Measurements from ENCODE around the gene UBL5. TPM values are rescaled to one million over a fixed set of nuclear protein-coding genes. Genes with fewer than 3 reads are reported as not detected.

UBL5 gene
- total and polyA plus RNA-seq, 10 of the 15 experiments (the other 5 are each of a cell fraction or from before 2014, with no cell fraction given), result 297 to 897 (median 711) TPM

DNA sequence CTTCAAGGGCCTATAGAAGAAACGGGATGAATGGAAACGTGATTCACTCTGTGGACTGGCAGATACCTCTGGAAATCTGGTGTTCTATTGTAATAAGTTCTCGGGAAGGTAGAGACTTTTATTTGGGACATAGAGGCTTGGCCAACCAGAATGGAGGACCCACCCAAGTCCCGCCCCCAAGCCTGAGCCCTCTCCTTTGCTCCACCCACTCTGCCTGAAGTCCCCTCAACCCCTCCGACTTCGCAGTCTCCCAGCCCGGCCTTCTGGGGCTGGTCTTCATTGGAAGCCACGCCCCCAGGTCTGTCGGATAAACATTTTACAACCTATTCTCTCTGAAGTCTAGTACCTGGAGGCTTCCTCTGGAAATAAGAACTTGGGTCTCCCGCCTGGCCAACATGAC is 25.7 kb upstream of the UBL5 start (continued):
- no peak for TF ChIP-seq RELA (IDR thresholded peaks at IDR 0.05; ENCODE audit: borderline replicate concordance, partially characterized antibody)

DNA sequence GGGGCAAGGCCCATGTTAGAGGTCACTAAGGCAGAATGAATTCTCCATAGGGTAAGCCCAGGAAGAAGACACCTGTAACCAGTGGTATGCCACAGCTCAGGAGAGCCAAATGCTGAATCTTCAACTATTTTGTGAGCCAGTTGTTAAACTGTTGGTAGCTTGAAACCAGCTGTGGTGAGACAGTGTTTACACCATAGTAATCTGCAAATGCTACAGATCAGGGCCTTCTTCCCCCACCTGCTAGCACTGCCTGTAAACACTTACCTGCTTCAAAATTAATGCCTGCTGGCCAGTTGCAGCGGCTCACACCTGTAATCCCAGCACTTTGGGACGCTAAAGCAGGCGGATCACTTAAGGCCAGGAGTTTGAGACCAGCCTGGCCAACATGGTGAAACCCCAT is 20.9 kb upstream of the UBL5 start:
- in situ Hi-C loops (cut with MboI), result no loop called here
- CTCF ChIA-PET, result interaction anchor here (1.3 kb wide), 2 partner anchors 12 to 181 kb away, joined by 3 read pairs; partner anchors contain the start of gene FBXL12
- no TSS peak for BruUV-seq (replicated peaks)
- DNase-seq (ENCODE audit: low read depth, low spot score), result no peak
- FAIRE-seq, result no peak
- ATAC-seq, result no peak
- RAD21 ChIA-PET (ENCODE audit: unreplicated experiment), result no interaction called here
- Histone ChIP-seq H2AFZ (ENCODE audit: control insufficient read depth, low read depth, low read length) (no peak overlapping the region), H3K4me2 (ENCODE audit: control insufficient read depth, insufficient read depth) (no peak overlapping the region), H4K20me1 (ENCODE audit: control insufficient read depth, insufficient read depth) (no peaks in the 10 kb centered on the region), H3K79me2 (ENCODE audit: control insufficient read depth, insufficient read depth, low read length) (no peaks in the 10 kb centered on the region), H3K4me3 (no peak overlapping the region), H3K36me3 (ENCODE audit: control insufficient read depth in 2 of 2, insufficient read depth in 2 of 2, low read length in 1 of 2) (peaks cover 11 to 18% of the 10 kb centered on the region in 2 experiments), H3K4me1 (ENCODE audit: control insufficient read depth, insufficient read depth, low read length) (no peaks in the 10 kb centered on the region), H3K27ac (ENCODE audit: control insufficient read depth, insufficient read depth) (no peak overlapping the region), H3K9me3 (replicated peaks; ENCODE audit: control insufficient read depth, insufficient read depth, low read length) (no peaks in the 10 kb centered on the region), H3K27me3 (replicated peaks in 1 of 2; ENCODE audit: control insufficient read depth in 2 of 2, insufficient read depth in 2 of 2, low read length in 1 of 2) (no peaks in the 10 kb centered on the region), H3K9ac (ENCODE audit: control insufficient read depth, insufficient read depth, low read length) (no peak overlapping the region)
- POLR2A ChIA-PET, result no interaction called here
- intact Hi-C loops (cut with micrococcal nuclease; ENCODE audit: unreplicated experiment), result no loop called here
- TF ChIP-seq POU2F2 (IDR thresholded peaks at IDR 0.05; ENCODE audit: borderline replicate concordance, low read depth, low read length) (no peak), BRCA1 (IDR thresholded peaks at IDR 0.05; ENCODE audit: low read depth, low read length) (no peak), LARP7 (IDR thresholded peaks at IDR 0.05) (no peak), ZBTB4 (CRISPR knock-in tag; IDR thresholded peaks at IDR 0.05) (no peak), NR2C1 (IDR thresholded peaks at IDR 0.05) (no peak), ZNF217 (IDR thresholded peaks at IDR 0.05) (no peak), ZNF24 (IDR thresholded peaks at IDR 0.05) (no peak), SRF (IDR thresholded peaks at IDR 0.05; ENCODE audit: low read depth in 2 of 2, low read length in 2 of 2) (no peak), TBL1XR1 (IDR thresholded peaks at IDR 0.05; ENCODE audit: low read depth, low read length) (no peak), NR2F1 (conservative IDR thresholded peaks at IDR 0.05) (no peak), STAT1 (conservative IDR thresholded peaks at IDR 0.05) (no peak), NRF1 (conservative IDR thresholded peaks at IDR 0.05; ENCODE audit: low read depth, low read length) (no peak), PKNOX1 (IDR thresholded peaks at IDR 0.05) (no peak), HDAC2 (IDR thresholded peaks at IDR 0.05) (no peak), SREBF2 (IDR thresholded peaks at IDR 0.05; ENCODE audit: low read length) (no peak), NBN (IDR thresholded peaks at IDR 0.05) (no peak), HDGF (IDR thresholded peaks at IDR 0.05) (no peak), MYC (IDR thresholded peaks at IDR 0.05; ENCODE audit: insufficient read depth, insufficient read length, insufficient replicate concordance, low read length, severe bottlenecking) (no peak)
- WGBS (ENCODE audit: insufficient coverage, insufficient replicate concordance, low lambda C conversion rate, missing lambda C conversion rate), result 97% methylated on average over 3 of the region's 3 CpGs
- SMC1A ChIA-PET (ENCODE audit: uncharacterized antibody, unreplicated experiment), result interaction anchor here (1.2 kb wide), 1 partner anchor 11 kb away, joined by 3 read pairs; no protein-coding TSS in a partner anchor

All from GM12878 (cell line).